GM23338 (cell line): ENCODE results near the gene LRTM1. TPM values are rescaled to one million over a fixed set of nuclear protein-coding genes. Genes with fewer than 3 reads are reported as not detected.

Experiments
- ATAC-seq: fragments of 200-7000 bp; cut with Tn5 transposase; 3 replicates; pipeline ENCODE4 v1.9.1; 2020
- DNase-seq: peaks from one replicate; pipeline ENCODE4 v3.0.0-alpha.2; 2015; ENCODE audit warnings: low spot score
- H2AFZ ChIP-seq: fragments of 200-600 bp; sonication (generic); 2 replicates; pipeline ENCODE4 v1.8.0; 2016; ENCODE audit warnings: antibody characterized with exemption, mild to moderate bottlenecking, moderate library complexity
- H3F3A ChIP-seq: fragments of 200-600 bp; sonication (generic); replicated peaks from 2 replicates; pipeline ENCODE4 v1.8.0; 2017; ENCODE audit warnings: antibody characterized with exemption, mixed run types, low read depth
- H3K27ac ChIP-seq: fragments of 200-600 bp; sonication (generic); 2 replicates; pipeline ENCODE4 v1.6.1; 2016; ENCODE audit warnings: low read depth
- H3K27me3 ChIP-seq: fragments of 200-600 bp; sonication (generic); 2 replicates; pipeline ENCODE4 v1.8.0; 2016; ENCODE audit warnings: mild to moderate bottlenecking, mixed run types, moderate library complexity; ENCODE audit not compliant: insufficient read depth
- H3K36me3 ChIP-seq: fragments of 200-600 bp; sonication (generic); 2 replicates; pipeline ENCODE4 v1.8.0; 2016; ENCODE audit warnings: mild to moderate bottlenecking; ENCODE audit not compliant: insufficient read depth
- H3K4me1 ChIP-seq: fragments of 200-600 bp; sonication (generic); 2 replicates; pipeline ENCODE4 v1.8.0; 2016; ENCODE audit warnings: mild to moderate bottlenecking, moderate library complexity; ENCODE audit not compliant: insufficient read depth
- H3K4me2 ChIP-seq: fragments of 200-600 bp; sonication (generic); 2 replicates; pipeline ENCODE4 v1.7.1; 2017; ENCODE audit warnings: mixed run types
- H3K4me3 ChIP-seq: fragments of 200-600 bp; sonication (generic); 2 replicates; pipeline ENCODE4 v1.6.1; 2016; ENCODE audit warnings: mixed run types
- H3K79me2 ChIP-seq: fragments of 200-600 bp; sonication (generic); replicated peaks from 2 replicates; pipeline ENCODE4 v1.8.0; 2017; ENCODE audit warnings: mild to moderate bottlenecking; ENCODE audit not compliant: insufficient read depth
- H3K9me2 ChIP-seq: fragments of 200-600 bp; sonication (generic); 2 replicates; pipeline ENCODE4 v1.8.0; 2017; ENCODE audit not compliant: insufficient read depth
- H4K20me1 ChIP-seq: fragments of 200-600 bp; sonication (generic); replicated peaks from 2 replicates; pipeline ENCODE4 v1.8.0; 2017; ENCODE audit warnings: mild to moderate bottlenecking; ENCODE audit not compliant: insufficient read depth
- H3K27ac Mint-ChIP-seq: 2 replicates; pipeline ENCODE4 v1.8.0; 2020; ENCODE audit warnings: inconsistent platforms, mild to moderate bottlenecking, moderate library complexity, mixed read lengths
- H3K27me3 Mint-ChIP-seq: 3 replicates; pipeline ENCODE4 v1.8.0; 2022; ENCODE audit warnings: low read depth, mild to moderate bottlenecking, moderate library complexity, mixed read lengths, inconsistent platforms; ENCODE audit not compliant: insufficient read depth, poor library complexity
- H3K36me3 Mint-ChIP-seq: 3 replicates; pipeline ENCODE4 v1.8.0; 2021; ENCODE audit warnings: low read depth, mild to moderate bottlenecking, inconsistent platforms, moderate library complexity, mixed read lengths
- H3K4me1 Mint-ChIP-seq: 3 replicates; pipeline ENCODE4 v1.8.0; 2020; ENCODE audit warnings: mild to moderate bottlenecking, inconsistent platforms, mixed read lengths
- H3K4me3 Mint-ChIP-seq: 3 replicates; pipeline ENCODE4 v1.8.0; 2021; ENCODE audit warnings: moderate library complexity, mild to moderate bottlenecking, inconsistent platforms, mixed read lengths
- H3K9me3 Mint-ChIP-seq: 3 replicates; pipeline ENCODE4 v1.8.0; 2020; ENCODE audit warnings: moderate library complexity, mild to moderate bottlenecking, inconsistent platforms, mixed read lengths
- CREB1 ChIP-seq: fragments of 250-450 bp; sonication (Bioruptor Pico); IDR thresholded peaks from 2 replicates; pipeline ENCODE4 v1.5.0; 2020; ENCODE audit warnings: low read depth, mild to moderate bottlenecking, moderate library complexity
- CTCF ChIP-seq, 2 experiments: fragments of 200-600 bp in 1 of 2; sonication (generic) in 1 of 2; conservative IDR thresholded peaks; 2 replicates each; pipeline versions ENCODE4 v1.5.1 to v1.6.1; 2016 to 2017; ENCODE audit warnings: antibody characterized with exemption in 2 of 2, low read depth in 2 of 2, mild to moderate bottlenecking in 2 of 2, moderate library complexity in 1 of 2
- ETS1 ChIP-seq: IDR thresholded peaks from 2 replicates; pipeline ENCODE4 v1.6.1; 2016; ENCODE audit warnings: antibody characterized with exemption
- EZH2 ChIP-seq: fragments of 200-600 bp; sonication (generic); IDR thresholded peaks from one replicate; pipeline ENCODE4 v1.8.0; 2017; ENCODE audit warnings: antibody characterized with exemption, mild to moderate bottlenecking, low read depth; ENCODE audit not compliant: unreplicated experiment
- EZH2phosphoT487 ChIP-seq: fragments of 200-600 bp; sonication (generic); IDR thresholded peaks from one replicate; pipeline ENCODE4 v1.8.1; 2018; ENCODE audit warnings: antibody characterized with exemption; ENCODE audit not compliant: unreplicated experiment
- JUNB ChIP-seq: IDR thresholded peaks from one replicate; pipeline ENCODE4 v1.6.1; 2016; ENCODE audit warnings: antibody characterized with exemption; ENCODE audit not compliant: unreplicated experiment
- NANOG ChIP-seq: IDR thresholded peaks from 2 replicates; pipeline ENCODE4 v1.6.1; 2016; ENCODE audit warnings: antibody characterized with exemption, borderline replicate concordance
- POLR2AphosphoS5 ChIP-seq: IDR thresholded peaks from 2 replicates; pipeline ENCODE4 v1.6.1; 2016; ENCODE audit warnings: antibody characterized with exemption, low read depth
- REST ChIP-seq: IDR thresholded peaks from one replicate; pipeline ENCODE4 v1.6.1; 2018; ENCODE audit warnings: antibody characterized with exemption; ENCODE audit not compliant: unreplicated experiment
- STAT1 ChIP-seq: IDR thresholded peaks from one replicate; pipeline ENCODE4 v1.6.1; 2016; ENCODE audit warnings: antibody characterized with exemption; ENCODE audit not compliant: unreplicated experiment
- ZNF114 ChIP-seq: fragments of 250-450 bp; sonication (Bioruptor Pico); IDR thresholded peaks from 2 replicates; pipeline ENCODE4 v1.5.0; 2020; ENCODE audit warnings: mild to moderate bottlenecking, moderate library complexity
- ZNF331 ChIP-seq: fragments of 250-450 bp; sonication (Bioruptor Pico); IDR thresholded peaks from 2 replicates; pipeline ENCODE4 v1.5.0; 2020; ENCODE audit warnings: low read depth, mild to moderate bottlenecking, moderate library complexity
- ZNF462 ChIP-seq: fragments of 250-450 bp; sonication (Bioruptor Pico); IDR thresholded peaks from 2 replicates; pipeline ENCODE4 v1.5.0; 2020; ENCODE audit warnings: mild to moderate bottlenecking, moderate library complexity
- polyA plus RNA-seq: library from polyadenylated mRNA; unstranded; fragments of >200 nt; fragmentation: Nextera tagmentation; extraction: Ambion mirVana; gene quantifications from 2 replicates; pipeline ENCODE4 v1.2.1, GENCODE V29; 2016
- total RNA-seq: library from RNA; depleted of rRNA; stranded (reverse); fragments of >200 nt; shearing (Covaris generic); gene quantifications from 2 replicates; pipeline ENCODE4 v1.2.3, GENCODE V29; 2014

The LRTM1 gene
- total and polyA plus RNA-seq, 2 experiments from 2014 or later, result 0.47 TPM; not detected in 1

- Mint-ChIP-seq H3K4me1 (peaks cover 7% of the 10 kb centered on the region; the same call in 2 of the 3 replicates), H3K4me3 (no peak overlapping the region), H3K27me3 (peaks cover 2% of the 10 kb centered on the region), H3K36me3 (0 out of 3 replicates have a peak, but pooled peaks cover 3% of the 10 kb centered on the region), H3K27ac (no peak overlapping the region), H3K9me3 (no peaks in the 10 kb centered on the region)
- Histone ChIP-seq H2AFZ (no peak overlapping the region), H3K4me2 (no peak overlapping the region), H3K27ac (no peak overlapping the region), H3K79me2 (no peaks in the 10 kb centered on the region), H4K20me1 (no peaks in the 10 kb centered on the region), H3K4me1 (0 out of 2 replicates have a peak, but pooled peaks cover 4% of the 10 kb centered on the region), H3K36me3 (no peaks in the 10 kb centered on the region; the same call in 1 of the 2 replicates), H3K9me2 (no peaks in the 10 kb centered on the region), H3K4me3 (no peak overlapping the region), H3F3A (no peaks in the 10 kb centered on the region), H3K27me3 (no peaks in the 10 kb centered on the region)
- DNase-seq (no peak), ATAC-seq (no peak)
- TF ChIP-seq ZNF331 (CRISPR knock-in tag), result no peak
- TF ChIP-seq EZH2, result no peak
- no peak for TF ChIP-seq JUNB
- no peak for TF ChIP-seq REST
- no peak for TF ChIP-seq NANOG
- no peak for TF ChIP-seq ETS1
- TF ChIP-seq CREB1 (CRISPR knock-in tag), result no peak
- TF ChIP-seq STAT1, result no peak
- TF ChIP-seq CTCF (conservative IDR thresholded peaks at IDR 0.05; ENCODE audit: low read depth in 2 of 2), result no peak
- TF ChIP-seq ZNF114 (CRISPR knock-in tag), result no peak
- no peak for TF ChIP-seq POLR2AphosphoS5
- no peak for TF ChIP-seq EZH2phosphoT487
- no peak for TF ChIP-seq ZNF462 (CRISPR knock-in tag)
Observed at GRCh38 chr3:54900838-54901591, 26.8 kb downstream of the LRTM1 start.
